NCI-H1436 (cell line): Measurements from ENCODE around the gene SEZ6L.

Source experiments
- DNase-seq: peaks from one replicate; lab custom pipeline; 2025; lab: John Stamatoyannopoulos, UW

SEZ6L gene

DNA sequence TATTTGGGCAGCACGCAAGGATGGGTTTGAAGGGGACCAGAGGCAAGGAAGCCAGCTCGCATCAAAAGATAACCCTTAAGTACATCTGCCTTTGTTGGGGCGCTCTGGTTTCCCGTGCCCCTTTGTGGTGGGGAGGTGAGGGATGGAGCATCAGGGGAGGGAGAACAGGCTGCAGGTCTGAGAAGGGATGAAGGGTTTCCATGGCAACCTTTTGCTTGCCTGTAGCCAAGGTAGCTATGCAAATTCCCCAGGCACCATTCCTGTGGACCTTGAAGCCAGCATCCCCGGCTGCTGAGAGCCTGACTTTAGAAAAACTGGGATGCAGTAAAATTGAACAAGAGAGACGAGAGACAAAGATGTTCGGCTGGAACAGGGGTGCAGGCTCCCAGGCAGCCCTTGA is 75.7 kb downstream of the SEZ6L start:
- no peak for DNase-seq

DNA sequence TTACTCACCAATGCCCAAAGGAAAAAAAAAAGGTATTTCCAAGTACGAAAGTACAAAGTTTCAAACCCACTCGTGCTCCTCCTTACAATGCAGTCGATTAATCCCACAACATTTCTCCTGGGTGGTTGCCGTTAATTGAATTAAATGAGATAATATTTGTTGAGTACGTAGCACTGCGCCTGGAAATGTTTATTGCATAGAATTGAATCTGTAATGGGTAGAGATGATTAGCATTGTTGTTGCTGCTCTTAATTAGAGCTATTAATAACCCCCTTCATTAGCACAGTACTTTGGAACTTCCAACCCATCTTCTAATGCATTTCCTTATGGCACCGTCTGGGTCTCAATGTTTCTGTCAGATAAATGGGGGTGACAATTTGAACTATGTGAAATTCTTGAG is 77.3 kb downstream of the SEZ6L start:
- no peak for DNase-seq

DNA sequence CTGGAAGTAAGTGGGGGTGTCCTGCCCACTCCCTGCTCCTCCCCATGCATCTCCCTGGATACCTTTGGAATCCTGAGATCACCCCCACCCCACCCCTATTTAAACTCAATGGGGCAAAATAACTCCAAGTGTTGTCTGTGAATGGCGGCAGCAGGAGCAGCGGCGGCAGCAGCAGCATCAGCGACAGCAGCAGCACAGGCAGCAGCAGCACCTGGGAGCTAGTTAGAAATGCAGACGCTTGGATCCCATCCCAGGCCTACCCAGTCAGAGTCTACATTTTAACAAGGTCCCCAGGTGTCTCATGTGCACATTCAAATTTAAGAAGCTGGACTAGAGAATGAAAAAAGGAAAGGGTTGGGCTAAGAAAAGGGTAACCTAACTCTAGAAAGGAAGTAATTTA is 82.6 kb downstream of the SEZ6L start:
- no peak for DNase-seq

DNA sequence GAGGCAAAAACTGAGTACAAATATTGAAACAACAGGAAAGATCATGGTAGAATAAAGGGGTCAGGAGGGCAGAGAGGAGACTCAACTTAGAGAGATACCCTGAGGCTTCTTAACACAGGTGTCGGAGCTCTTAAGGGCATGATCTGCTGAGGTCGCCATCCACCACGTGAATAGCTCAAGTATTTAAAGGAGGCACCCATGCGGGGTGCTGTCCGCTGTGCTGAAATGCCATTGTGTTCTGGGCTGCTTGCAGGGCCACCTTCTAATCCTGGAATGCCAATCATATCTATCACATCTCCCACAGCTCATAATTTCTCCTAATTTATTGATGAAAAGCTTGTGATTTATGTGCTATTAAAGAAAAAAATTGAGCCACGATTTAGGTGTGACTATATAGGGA is 90.2 kb downstream of the SEZ6L start:
- DNase-seq: no peak

DNA sequence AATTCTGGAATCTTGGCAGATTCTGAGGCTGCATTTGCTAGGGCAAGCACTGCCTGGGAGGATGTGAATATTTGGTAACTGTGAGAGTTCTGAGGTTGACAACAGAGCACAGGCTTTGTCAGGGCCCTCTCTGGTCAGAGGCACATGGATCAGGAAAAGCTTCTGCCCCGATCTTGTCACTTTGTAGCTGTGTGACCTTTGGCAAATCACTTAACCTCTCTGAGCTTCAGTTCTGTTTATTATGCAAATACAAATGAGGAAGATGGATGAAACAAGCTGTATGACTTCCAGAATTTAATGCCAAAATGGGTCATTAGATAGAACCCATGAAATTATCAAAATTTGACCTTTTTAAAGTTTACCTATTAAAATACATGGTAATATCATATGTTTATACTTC is 94.9 kb downstream of the SEZ6L start:
- DNase-seq: no peak

DNA sequence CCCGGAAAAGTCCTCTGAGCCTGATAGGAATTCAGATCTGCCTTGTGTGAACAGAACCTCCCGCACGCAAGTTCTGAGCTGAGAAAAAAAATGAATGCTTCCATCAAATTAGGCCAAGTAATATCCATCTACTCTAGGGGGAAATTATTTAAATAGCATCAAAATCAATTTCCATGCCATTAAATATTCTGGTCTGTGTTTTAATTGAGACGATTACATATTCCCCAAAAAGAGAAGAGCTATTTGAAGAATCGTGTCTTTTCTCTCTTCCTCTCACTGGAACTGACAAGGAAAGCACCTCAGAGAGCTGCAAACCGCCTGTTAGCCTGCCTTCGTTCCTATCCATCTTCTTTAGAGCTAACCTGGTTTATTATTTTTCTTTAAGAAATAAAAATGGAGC is 96.0 kb downstream of the SEZ6L start:
- no peak for DNase-seq

DNA sequence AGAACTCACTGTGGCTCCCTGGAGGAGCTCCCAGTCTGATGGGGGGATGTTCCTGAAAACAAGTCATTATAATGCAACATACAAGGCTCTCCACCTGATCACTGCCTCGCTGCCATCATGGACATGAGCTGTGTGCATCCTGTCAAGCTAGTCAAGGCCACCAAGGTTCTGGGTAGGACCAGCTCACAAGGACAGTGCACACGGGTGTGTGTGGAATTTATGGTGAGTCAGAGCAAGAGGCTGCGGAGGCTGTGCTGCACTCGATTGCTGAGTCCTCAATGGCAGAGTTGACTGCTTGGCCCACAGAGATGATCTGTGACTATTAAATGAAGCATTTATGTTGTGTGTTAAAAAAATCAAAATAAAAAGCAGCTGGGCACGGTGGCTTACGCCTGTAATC is 96.6 kb downstream of the SEZ6L start:
- no peak for DNase-seq

DNA sequence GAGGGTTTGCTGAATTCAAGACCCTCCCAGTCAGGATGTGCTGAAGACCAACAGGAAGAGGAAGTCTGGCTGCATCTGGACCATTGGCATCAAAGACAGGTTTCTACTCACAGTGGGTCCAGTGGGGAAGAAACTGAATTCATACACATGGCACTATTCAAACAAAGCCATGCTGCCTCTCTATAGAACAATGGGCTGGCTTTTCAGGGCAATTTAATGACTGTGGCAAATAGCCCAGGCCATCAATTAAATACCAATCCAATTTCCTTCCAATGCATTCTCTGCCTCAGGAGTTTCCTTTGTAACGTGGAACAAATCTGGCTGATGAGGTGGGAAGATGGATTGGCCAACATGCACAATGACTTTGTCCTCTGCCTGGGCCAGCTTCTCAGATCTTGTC is 98.6 kb downstream of the SEZ6L start:
- DNase-seq: peak; percentile 43

DNA sequence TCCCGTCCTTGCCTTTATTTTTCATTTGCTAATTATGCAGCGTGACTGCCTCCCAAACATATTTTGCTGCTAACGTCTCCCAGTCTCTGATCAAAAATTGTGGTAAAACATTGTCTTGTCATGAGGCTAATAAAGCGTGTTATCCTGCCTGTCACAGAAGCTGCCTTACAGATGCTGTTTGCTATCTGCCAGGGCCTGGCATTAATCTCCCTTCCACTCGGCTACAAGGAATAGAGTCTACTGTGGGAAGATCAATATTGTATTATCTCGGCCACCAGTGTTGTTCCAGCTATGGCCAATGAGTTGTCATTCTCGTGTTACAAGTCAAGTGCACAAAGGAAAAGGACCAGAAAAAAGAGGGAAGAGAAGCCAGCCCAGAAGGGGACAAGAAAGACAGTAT is 100.3 kb downstream of the SEZ6L start:
- DNase-seq: no peak

DNA sequence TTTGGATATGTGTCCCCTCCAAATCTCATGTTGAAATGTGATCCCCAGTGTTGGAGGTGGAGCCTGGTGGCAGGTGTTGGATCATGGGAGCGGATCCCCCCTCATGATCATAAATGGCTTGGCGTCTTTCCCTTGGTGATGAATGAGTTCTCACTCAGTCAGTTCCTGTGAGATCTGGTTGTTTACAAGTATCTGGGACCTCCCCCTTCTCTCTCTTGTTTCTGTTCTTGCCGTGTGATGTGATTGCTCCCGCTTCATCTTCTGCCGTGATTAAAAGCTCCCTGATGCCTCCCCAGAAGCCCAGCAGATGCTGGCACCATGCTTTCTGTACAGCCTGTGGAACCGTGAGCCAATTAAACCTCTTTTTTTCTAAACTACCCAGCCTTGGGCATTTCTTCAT is 102.2 kb downstream of the SEZ6L start:
- DNase-seq: no peak

DNA sequence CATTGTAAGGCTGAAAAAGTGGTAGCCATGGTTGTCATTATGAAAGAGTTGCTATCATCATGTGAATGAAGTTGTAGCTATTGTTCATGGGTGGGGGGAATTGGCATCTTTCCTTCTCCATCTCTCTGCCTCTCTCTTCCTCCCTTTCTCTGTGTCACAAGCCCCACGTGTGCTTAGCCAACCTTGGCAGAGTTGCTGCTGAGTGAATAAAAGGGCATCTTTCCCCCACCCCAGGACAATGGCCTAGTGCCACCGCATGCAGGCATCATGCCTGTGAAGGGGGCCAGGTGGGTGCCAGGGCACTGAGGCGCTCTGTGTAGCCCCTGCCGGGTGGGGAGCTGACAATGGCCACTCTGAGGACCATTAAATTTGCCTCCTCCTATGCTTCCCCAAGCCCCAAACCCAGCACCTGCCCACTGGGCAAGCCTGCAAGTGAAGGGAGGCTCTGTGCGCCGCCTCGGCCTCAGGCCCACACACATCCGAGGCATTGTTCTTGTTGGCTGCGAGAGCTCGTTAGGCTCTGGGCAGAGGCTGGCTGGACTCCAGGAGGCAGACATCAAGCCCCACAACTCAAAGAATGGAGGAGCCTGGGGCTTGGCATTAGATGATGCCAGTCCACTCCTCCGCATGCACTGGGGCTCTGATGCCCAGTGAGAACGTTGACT is 103.9 kb downstream of the SEZ6L start:
- DNase-seq: no peak

DNA sequence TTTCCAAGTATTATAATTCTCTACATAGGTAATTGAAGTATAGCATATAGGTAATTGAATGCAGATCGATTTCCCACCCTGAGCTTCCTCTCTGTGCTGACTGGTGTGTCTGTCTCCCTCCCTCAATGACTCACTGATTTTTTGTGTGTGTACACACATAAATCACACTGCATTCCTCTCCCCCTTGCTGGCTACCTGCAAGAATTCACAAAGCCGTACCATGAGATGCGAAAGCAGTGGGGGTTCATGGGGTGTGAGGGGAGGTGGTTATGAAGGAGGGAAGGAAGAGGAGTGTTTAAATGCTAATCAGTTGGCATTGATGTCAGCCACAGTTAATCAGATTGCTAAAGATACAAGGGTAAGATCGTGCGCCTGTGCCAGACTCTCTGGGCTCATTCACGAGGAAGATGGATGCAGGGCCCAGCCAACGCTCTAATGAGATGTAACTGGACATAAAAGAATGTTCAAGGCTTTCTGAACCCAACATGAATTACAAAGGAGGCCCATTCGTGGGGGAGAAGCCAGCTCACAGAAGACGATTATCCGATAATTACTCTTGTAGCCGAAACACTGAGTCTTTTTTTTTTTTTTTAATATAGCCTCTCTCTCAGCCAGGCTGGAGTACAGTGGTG is 107.4 kb downstream of the SEZ6L start:
- DNase-seq: no peak

DNA sequence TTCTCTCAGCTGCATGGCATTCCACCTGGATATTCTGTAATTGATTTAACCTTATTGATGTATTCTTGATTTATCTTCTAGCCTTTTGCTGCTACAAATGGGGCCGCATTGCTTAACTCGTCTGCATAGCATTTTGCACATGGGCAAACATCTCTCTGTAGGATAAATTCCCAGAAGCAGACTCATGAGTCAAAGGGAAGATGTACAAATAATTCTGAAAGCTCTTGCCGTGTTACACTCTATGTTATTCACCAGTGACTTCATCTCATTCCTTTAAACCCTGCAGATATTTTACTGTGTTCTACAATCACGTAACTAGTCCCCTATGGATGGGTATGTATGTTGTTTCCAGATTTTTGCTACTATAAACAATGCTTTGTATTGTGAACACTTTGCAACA is 112.7 kb downstream of the SEZ6L start:
- DNase-seq: no peak

DNA sequence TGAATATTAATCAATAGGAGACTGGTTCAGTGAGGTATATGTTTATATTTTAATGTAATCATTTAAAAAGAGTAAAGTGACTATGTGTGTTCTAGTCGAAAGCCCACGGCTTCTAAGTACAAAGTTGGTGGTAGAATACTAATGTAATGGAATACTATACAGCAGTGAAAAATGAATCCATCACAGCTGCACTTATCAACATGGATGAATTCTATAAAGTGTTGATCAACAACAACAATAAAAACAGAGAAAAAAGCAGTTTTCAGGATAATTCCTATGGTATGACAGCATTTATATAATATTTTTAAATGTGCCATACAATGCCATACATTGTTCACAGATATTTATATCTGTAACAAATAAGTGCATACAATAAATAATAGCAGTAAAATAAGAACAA is 114.1 kb downstream of the SEZ6L start:
- DNase-seq: no peak

DNA sequence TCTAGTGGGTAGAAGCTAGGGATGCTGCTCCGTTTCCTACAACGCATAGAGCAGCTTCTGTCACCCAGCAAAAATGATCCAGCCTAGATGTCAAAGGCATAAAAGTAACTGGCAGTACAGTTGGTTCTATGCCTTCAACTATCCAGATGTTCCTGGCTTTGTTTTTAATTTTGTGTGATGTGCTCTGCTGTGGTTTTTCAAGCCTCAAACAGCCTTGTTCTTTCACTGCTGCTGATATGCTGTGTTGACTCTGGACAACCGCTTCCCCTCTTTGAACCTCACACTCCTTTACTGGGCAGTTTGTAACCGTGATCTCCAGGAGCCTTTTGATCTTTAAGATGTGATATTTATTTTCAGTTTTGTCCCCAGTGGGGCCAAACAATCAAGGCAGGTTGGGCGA is 116.4 kb downstream of the SEZ6L start:
- DNase-seq: no peak

DNA sequence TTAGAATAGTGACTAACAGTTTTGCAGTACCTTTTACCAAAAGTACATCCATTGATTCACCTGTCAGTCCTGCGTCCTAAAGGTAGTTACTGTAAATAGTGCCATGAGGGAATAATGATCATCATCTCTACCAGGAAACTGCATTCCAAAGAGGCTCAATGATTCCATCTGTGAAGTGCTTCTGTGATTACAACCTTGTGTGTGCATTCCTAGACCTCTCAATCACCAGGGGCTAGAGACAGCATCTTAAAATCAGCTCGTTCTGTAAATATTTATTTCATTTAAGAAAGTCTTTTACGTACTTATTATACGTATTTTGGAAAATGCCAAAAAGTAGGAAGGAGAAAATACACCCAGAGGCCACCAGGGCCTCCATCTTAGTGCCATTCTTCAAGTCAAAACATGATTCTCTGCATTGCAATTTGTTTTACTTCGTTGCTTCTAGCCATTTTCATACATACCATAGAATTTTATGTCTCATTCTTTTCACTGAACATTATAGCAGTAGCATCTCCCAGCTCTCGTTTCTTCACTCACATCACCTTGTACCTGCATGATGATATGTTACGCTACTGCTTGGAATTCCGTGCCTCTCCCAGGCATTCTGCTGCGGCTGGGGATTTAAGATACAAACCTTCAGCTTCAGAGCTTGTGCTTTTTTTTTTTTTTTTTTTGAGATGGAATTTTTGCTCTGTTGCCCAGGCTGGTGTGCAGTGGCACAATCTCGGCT is 117.0 kb downstream of the SEZ6L start:
- no peak for DNase-seq

DNA sequence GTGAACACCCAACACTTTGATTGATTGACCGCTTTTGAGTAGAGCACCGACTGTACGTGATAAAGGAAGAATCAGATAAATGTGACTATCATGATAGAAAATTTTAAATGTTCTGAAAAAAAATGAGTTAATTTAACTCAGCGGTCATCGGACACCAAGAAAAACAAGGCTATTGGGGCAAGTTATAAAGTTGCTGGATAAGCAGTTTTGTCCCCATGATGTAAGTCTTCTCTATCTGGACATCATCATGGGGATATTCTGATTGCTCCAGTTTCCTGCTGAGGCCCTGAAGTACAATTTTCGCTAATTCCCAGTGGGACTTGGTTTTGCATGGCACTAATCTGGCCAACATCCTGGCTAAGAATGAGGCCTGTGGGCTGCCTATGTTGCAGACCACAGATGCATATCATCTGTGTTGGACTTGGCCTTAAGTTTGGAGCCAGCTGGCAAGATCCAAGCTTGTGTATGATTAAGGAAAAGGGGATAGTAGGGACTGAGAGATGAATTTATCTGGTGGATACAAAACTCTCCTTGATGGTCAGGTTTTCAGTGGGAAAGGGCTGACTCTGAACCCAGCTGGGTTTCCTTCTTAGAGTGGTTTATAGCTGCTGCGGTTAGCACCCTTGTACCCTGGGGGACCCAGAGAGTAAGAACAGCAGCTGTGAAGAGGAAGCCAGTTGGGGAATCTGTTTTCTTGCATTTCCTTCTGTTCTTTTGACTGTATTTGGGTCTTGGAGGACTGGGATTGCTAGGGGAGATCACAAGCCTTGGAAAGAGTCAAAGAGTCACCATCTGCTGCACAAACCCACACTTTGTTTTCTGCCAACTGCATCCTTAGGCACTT is 118.3 kb downstream of the SEZ6L start:
- DNase-seq: no peak

DNA sequence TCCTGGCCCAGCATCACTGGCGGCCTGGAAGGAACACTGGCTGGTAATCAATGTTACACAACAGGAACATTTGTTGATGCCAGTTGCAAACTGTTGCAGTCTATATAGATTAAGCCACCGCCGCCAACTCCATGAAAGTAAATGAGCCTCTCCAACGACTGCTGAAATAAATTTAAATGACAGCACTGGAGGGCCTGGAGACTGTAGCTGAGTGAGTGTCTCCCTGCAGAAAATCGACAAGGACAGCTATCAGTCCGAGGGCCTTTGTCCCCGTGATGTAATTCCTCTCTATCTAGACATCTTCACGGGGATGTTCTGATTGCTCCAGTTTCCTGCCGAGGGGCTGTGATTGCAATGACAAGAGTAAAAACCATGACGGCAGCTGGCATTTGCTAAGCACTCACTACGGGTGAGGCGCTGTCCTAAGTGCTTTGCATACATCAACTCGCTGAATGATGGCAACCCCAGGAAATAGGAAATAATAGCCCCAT is 120.4 kb downstream of the SEZ6L start:
- DNase-seq: peak; percentile 79

DNA sequence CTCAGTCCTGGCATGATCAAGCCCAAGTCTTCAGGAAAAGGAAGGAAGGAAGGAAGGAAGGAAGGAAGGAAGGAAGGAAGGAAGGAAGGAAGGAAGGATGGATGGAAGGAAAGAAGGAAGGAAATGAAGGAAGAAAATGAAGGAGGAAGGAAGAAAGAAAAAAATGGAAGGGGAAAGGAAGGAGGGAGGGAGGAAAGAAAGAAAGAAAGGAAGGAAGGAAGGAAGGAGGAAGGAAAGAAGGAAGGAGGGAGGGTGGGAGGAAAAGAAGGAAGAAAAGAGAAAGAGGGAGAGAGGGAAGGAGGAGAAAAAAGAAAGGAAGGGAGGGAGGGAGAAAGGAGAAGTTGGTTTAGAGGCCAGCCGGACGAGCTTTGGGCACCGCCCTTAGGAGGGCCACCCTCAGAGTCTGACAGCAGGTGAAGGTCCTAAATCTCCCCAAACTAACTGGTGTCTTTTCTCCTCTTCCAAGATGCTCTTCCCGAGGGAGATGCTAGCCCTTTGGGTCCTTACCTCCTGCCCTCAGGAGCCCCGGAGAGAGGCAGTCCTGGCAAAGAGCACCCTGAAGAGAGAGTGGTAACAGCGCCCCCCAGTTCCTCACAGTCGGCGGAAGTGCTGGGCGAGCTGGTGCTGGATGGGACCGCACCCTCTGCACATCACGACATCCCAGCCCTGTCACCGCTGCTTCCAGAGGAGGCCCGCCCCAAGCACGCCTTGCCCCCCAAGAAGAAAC is 122.8 kb downstream of the SEZ6L start:
- no peak for DNase-seq

DNA sequence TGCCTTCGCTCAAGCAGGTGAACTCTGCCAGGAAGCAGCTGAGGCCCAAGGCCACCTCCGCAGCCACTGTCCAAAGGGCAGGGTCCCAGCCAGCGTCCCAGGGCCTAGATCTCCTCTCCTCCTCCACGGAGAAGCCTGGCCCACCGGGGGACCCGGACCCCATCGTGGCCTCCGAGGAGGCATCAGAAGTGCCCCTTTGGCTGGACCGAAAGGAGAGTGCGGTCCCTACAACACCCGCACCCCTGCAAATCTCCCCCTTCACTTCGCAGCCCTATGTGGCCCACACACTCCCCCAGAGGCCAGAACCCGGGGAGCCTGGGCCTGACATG is 123.4 kb downstream of the SEZ6L start:
- DNase-seq: no peak

DNA sequence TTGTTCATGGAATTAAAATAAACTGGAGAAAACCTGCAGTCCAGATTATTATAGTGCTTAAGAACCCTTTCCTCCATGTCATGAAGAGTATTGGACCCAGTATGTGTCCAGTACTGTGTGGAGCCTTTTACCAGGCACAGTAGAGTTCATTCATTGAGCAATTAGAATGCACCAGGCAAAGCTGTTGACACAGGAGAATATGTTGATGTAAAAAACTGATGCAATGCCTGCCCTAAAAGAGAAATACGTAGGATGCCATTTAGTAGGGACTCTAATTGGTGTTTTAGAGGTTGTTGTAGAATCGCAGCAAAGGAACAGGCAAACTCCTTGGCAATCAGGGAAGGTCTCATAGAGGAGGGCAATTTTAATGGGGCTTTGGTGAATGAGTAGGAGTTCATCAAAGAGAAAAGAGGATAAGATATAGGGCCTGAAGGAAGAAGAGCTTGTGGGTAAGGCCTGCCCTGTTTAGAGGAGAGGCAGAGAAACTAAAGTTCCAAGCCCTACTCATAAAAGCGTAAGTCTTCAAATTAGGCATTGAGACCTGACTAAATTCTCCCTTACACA is 126.4 kb downstream of the SEZ6L start:
- no peak for DNase-seq
